K562 (cell line): Measurements from ENCODE around the gene ADCYAP1R1. TPM values are rescaled to one million over a fixed set of nuclear protein-coding genes. Genes with fewer than 3 reads are reported as not detected.

Experiments
- ATAC-seq: fragments of 200-7000 bp; cut with Tn5 transposase; 3 replicates; pipeline ENCODE4 v1.9.1; 2020; ENCODE audit warnings: moderate library complexity
- BruUV-seq: library from RNA; stranded (reverse); fragments of 400-500 nt; replicated peaks from 2 replicates; lab custom pipeline; 2021; lab: Mats Ljungman, UMichigan
- CTCF ChIA-PET: fragments of 300-600 bp; formaldehyde crosslinking; extraction: SDS; loops from one replicate; lab custom pipeline; 2021; ENCODE audit warnings: low intra/inter-chr PET ratio; lab: Yijun Ruan, JAX
- POLR2A ChIA-PET: fragments of 300-600, 350-650 bp; sonication (Branson Sonifier 250); formaldehyde crosslinking; extraction: SDS; loops from one replicate; lab custom pipeline; 2021; ENCODE audit warnings: antibody characterized with exemption, inconsistent platforms; lab: Yijun Ruan, JAX
- DNase-seq, 4 experiments: peaks; one replicate each; pipeline versions ENCODE4 v3.0.0 to v3.0.0-alpha.2; 2011 to 2018; ENCODE audit warnings: low spot score in 3 of 4, mixed read lengths in 3 of 4; ENCODE audit errors: extremely low read depth in 1 of 4
- FAIRE-seq: peaks from 2 replicates; lab custom pipeline; 2011; peaks lifted over from hg19 to GRCh38; lab: Jason Lieb, UNC
- H2AFZ ChIP-seq: 2 replicates; pipeline ENCODE4 v1.6.0; 2011; ENCODE audit warnings: low read depth, low read length, control low read depth, inconsistent platforms
- H3K27ac ChIP-seq: fragments of 200-600 bp; 3 replicates; pipeline ENCODE4 v1.8.0; 2011; ENCODE audit warnings: low read depth, mild to moderate bottlenecking, control low read depth, inconsistent platforms, low read length, moderate library complexity, mixed read lengths; ENCODE audit errors: extremely low read depth
- H3K27me3 ChIP-seq, 2 experiments: fragments of 300-600 bp in 1 of 2; 2 replicates in 1 of 2; 3 replicates in 1 of 2; pipeline versions ENCODE4 v1.6.0 to v1.8.0; 2011; ENCODE audit warnings: inconsistent platforms in 2 of 2, low read length in 2 of 2, mild to moderate bottlenecking in 1 of 2, mixed read lengths in 1 of 2, moderate library complexity in 1 of 2; ENCODE audit not compliant: control insufficient read depth in 2 of 2, insufficient read depth in 2 of 2
- H3K36me3 ChIP-seq: fragments of 300-600 bp; 3 replicates; pipeline ENCODE4 v1.8.0; 2011; ENCODE audit warnings: mild to moderate bottlenecking, low read length, inconsistent platforms; ENCODE audit not compliant: control insufficient read depth, insufficient read depth
- H3K4me1 ChIP-seq, 2 experiments: fragments of 200-600 bp in 1 of 2; replicated peaks in 1 of 2; 2 replicates in 1 of 2; 3 replicates in 1 of 2; pipeline versions ENCODE4 v1.5.1 to v1.8.0; 2011; ENCODE audit warnings: inconsistent platforms in 2 of 2, low read length in 2 of 2, mild to moderate bottlenecking in 1 of 2, mixed read lengths in 1 of 2, moderate library complexity in 1 of 2; ENCODE audit not compliant: control insufficient read depth in 2 of 2, insufficient read depth in 2 of 2
- H3K4me2 ChIP-seq: 2 replicates; pipeline ENCODE4 v1.6.1; 2011; ENCODE audit warnings: low read length, control low read depth, inconsistent platforms, mixed read lengths; ENCODE audit not compliant: insufficient read depth
- H3K4me3 ChIP-seq: fragments of 200-600 bp; sonication (generic), shearing (Covaris generic); 2 replicates; pipeline ENCODE4 v1.5.1; 2016; ENCODE audit warnings: control low read depth, inconsistent platforms
- H3K79me2 ChIP-seq: fragments of 200-600 bp; 3 replicates; pipeline ENCODE4 v1.8.0; 2011; ENCODE audit warnings: low read length, inconsistent platforms; ENCODE audit not compliant: control insufficient read depth, insufficient read depth
- H3K9ac ChIP-seq, 2 experiments: 2 replicates each; pipeline versions ENCODE4 v1.6.0 to v1.6.1; 2011; ENCODE audit warnings: low read depth in 2 of 2, low read length in 2 of 2, control low read depth in 1 of 2, inconsistent platforms in 1 of 2, mild to moderate bottlenecking in 1 of 2, mixed read lengths in 1 of 2; ENCODE audit not compliant: insufficient read depth in 1 of 2
- H3K9me1 ChIP-seq: one replicate; pipeline ENCODE4 v1.6.0; 2011; ENCODE audit warnings: inconsistent platforms, mild to moderate bottlenecking, low read length, moderate library complexity; ENCODE audit not compliant: control insufficient read depth, insufficient read depth
- H3K9me3 ChIP-seq: replicated peaks from 2 replicates; pipeline ENCODE4 v1.5.1; 2011; ENCODE audit warnings: low read depth, low read length, inconsistent platforms; ENCODE audit not compliant: control insufficient read depth, insufficient read depth
- H4K20me1 ChIP-seq: replicated peaks from 2 replicates; pipeline ENCODE4 v1.6.1; 2011; ENCODE audit warnings: low read length, inconsistent platforms, mixed read lengths; ENCODE audit not compliant: control insufficient read depth, insufficient read depth
- ADNP ChIP-seq: fragments of 200-800 bp; sonication (Bioruptor generic); IDR thresholded peaks from 2 replicates; pipeline ENCODE4 v1.6.1; 2016; ENCODE audit warnings: missing genetic modification characterization, missing compliant biosample characterization
- CBX8 ChIP-seq: fragments of 200-600 bp; sonication (generic); IDR thresholded peaks from 2 replicates; pipeline ENCODE4 v1.6.1; 2012; ENCODE audit warnings: borderline replicate concordance, mixed run types, low read depth, mild to moderate bottlenecking, moderate library complexity, mixed read lengths, low read length, control low read depth, inconsistent platforms; ENCODE audit not compliant: poor library complexity, severe bottlenecking; ENCODE audit errors: extremely low read depth
- FOXO4 ChIP-seq: fragments of 450-650 bp; formaldehyde crosslinking; IDR thresholded peaks from 2 replicates; pipeline ENCODE4 v1.4.0; 2020; ENCODE audit warnings: mild to moderate bottlenecking, moderate library complexity
- KAT8 ChIP-seq: fragments of 450-650 bp; IDR thresholded peaks from 2 replicates; pipeline ENCODE4 v1.6.1; 2016; ENCODE audit warnings: low read depth, mild to moderate bottlenecking
- POLR3G ChIP-seq: IDR thresholded peaks from 2 replicates; pipeline ENCODE4 v1.6.1; 2011; ENCODE audit not compliant: insufficient read length, insufficient replicate concordance; ENCODE audit errors: extremely low read depth
- POU5F1 ChIP-seq: fragments of 150-350 bp; IDR thresholded peaks from 2 replicates; pipeline ENCODE4 v1.6.1; 2014; ENCODE audit warnings: borderline replicate concordance, low read length, low read depth, mild to moderate bottlenecking; ENCODE audit not compliant: partially characterized antibody
- RBM22 ChIP-seq: fragments of 200-400 bp; formaldehyde crosslinking; IDR thresholded peaks from 2 replicates; pipeline ENCODE4 v1.6.1; 2018; ENCODE audit warnings: low read length, low read depth; ENCODE audit not compliant: poor library complexity, severe bottlenecking
- WGBS: fragments of 100-300 bp; shearing (Covaris generic); methylation state at CpG from one replicate; pipeline ENCODE4 v1.1.6; 2016; ENCODE audit warnings: low coverage, mixed read lengths; ENCODE audit not compliant: insufficient coverage; ENCODE audit errors: missing lambda C conversion rate; 5-methylcytosine and 5-hydroxymethylcytosine counted together
- in situ Hi-C: fragments of 300-500 bp; cut with MboI; formaldehyde crosslinking; loops from 4 replicates; pipeline ENCODE4 v1.15.0; 2018; ENCODE audit warnings: inconsistent platforms, mixed read lengths
- intact Hi-C: fragments of 100-400 bp; cut with micrococcal nuclease; formaldehyde crosslinking; loops from 2 replicates; pipeline ENCODE4 v1.14.2; 2022
- polyA plus RNA-seq, 8 experiments: library from polyadenylated mRNA; depleted of rRNA in 4 of 8; stranded (reverse) in 5 of 8; unstranded in 3 of 8; fragments of >200 nt; fragmentation: Nextera tagmentation in 2 of 8; fragmentation: Illumina TruSeq in 1 of 8; extraction: Ambion mirVana in 2 of 8; extraction: Trizol in 1 of 8; gene quantifications; 2 replicates each; pipeline versions ENCODE4 v1.2.1 to v1.2.3, GENCODE V29; 2011 to 2014; ENCODE audit warnings: inconsistent platforms in 1 of 8, missing spikeins in 1 of 8
- total RNA-seq, 7 experiments: library from RNA; depleted of rRNA in 6 of 7; stranded (reverse); fragments of >200 nt in 6 of 7; fragmentation: Illumina TruSeq in 2 of 7; extraction: Trizol in 2 of 7; gene quantifications; 2 replicates each; pipeline versions ENCODE4 v1.2.1 to v1.2.3, GENCODE V29; 2011 to 2021; ENCODE audit warnings: low replicate concordance in 1 of 7
- TF ChIP-seq, protein P1 (sequence below): fragments of 200-400 bp; formaldehyde crosslinking; IDR thresholded peaks from 2 replicates; pipeline ENCODE4 v1.6.1; 2017; ENCODE audit warnings: mild to moderate bottlenecking, low read depth, low read length, moderate library complexity

Gene ADCYAP1R1
- total and polyA plus RNA-seq, 9 of the 15 experiments (the other 6 are each of a cell fraction or from before 2014, with no cell fraction given) = 0.03 to 0.07 TPM; not detected in 7

DNA sequence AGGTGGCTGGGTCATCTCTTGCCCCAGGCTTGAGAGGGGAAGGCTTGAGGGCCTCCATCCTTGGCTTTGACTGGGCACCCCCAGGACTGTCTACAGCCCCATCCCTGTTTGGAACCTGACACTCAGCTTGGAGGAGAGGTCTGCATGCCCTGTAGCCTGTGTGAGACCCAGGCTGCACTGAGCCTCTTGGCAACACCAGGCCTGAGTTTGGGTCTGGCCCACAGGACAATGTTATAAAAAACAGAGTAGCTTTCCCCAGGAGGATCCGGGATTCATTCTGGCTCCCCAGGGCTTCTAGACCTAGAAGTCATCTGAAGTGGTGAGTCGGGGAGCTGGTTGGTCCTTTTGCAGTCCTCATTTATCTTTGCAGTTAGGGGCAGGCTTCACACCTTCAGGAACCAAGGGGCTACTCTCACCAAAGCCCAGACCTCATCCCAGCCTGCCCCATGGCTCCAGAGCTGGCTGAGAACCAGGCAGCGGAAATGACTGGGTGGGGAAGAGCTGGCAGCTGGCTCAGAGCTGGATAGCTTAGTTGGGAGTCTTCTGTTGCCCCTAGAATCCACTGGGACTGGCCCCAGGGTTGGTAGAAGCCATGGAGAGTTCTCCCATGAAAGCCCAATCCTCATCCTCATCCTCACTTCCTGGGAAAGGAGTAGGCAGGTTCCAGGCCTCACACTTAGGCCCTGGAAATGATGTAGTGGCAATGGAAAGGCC is 68.8 kb downstream of the ADCYAP1R1 start:
- H3K9ac ChIP-seq = no peak overlapping the region
- peaks cover 0 to 7% of the 10 kb centered on the region in 2 experiments; a peak in 2 of 5 replicates for H3K27me3 ChIP-seq
- H3K79me2 ChIP-seq = no peaks in the 10 kb centered on the region
- no peaks in the 10 kb centered on the region for H3K4me1 ChIP-seq
- no peak overlapping the region for H2AFZ ChIP-seq
- H3K27ac ChIP-seq = no peak overlapping the region
- FAIRE-seq (no peak), ATAC-seq (no peak), DNase-seq (no peak)
- no peak overlapping the region for H3K4me2 ChIP-seq
- H3K9me3 ChIP-seq = no peaks in the 10 kb centered on the region
- ChIA-PET POLR2A (no interaction called here), CTCF (interaction anchor here (1.4 to 3.7 kb wide), 2 partner anchors 138 kb away, joined by 5 to 31 read pairs; no protein-coding TSS in a partner anchor)
- no TSS peak for BruUV-seq
- no peak overlapping the region for H3K4me3 ChIP-seq
- in situ Hi-C loops = loop anchor here (5.0 kb wide), 2 partner anchors 139 to 319 kb away; no protein-coding TSS in a partner anchor
- intact Hi-C loops = loop anchor here (5.0 kb wide), 1 partner anchor 64 kb away; no protein-coding TSS in a partner anchor
- no peaks in the 10 kb centered on the region for H4K20me1 ChIP-seq
- H3K9me1 ChIP-seq = no peaks in the 10 kb centered on the region
- H3K36me3 ChIP-seq = no peaks in the 10 kb centered on the region
- 0% methylated on average over 3 of the region's 3 CpGs for WGBS
- TF ChIP-seq CBX8 = no peak
- TF ChIP-seq FOXO4 (CRISPR knock-in tag) = no peak
- no peak for TF ChIP-seq ADNP (tag)
- TF ChIP-seq POU5F1 = no peak
- TF ChIP-seq POLR3G = no peak
- TF ChIP-seq, protein P1, sequence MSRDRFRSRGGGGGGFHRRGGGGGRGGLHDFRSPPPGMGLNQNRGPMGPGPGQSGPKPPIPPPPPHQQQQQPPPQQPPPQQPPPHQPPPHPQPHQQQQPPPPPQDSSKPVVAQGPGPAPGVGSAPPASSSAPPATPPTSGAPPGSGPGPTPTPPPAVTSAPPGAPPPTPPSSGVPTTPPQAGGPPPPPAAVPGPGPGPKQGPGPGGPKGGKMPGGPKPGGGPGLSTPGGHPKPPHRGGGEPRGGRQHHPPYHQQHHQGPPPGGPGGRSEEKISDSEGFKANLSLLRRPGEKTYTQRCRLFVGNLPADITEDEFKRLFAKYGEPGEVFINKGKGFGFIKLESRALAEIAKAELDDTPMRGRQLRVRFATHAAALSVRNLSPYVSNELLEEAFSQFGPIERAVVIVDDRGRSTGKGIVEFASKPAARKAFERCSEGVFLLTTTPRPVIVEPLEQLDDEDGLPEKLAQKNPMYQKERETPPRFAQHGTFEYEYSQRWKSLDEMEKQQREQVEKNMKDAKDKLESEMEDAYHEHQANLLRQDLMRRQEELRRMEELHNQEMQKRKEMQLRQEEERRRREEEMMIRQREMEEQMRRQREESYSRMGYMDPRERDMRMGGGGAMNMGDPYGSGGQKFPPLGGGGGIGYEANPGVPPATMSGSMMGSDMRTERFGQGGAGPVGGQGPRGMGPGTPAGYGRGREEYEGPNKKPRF = no peak
- TF ChIP-seq KAT8 = no peak
- no peak for TF ChIP-seq RBM22
